Endothelial cell of umbilical vein (primary cell): ENCODE results near the gene MMP27. TPM values are rescaled to one million over a fixed set of nuclear protein-coding genes. Genes with fewer than 3 reads are reported as not detected.
"Not testable (repeated sequence)": the region's sequence is repeated elsewhere in the genome, so short reads cannot be mapped to it uniquely, and the experiment has no call there.

Source experiments
- BruUV-seq: library from RNA; stranded (reverse); fragments of 400-500 nt; replicated peaks from 2 replicates; lab custom pipeline; 2021; lab: Mats Ljungman, UMichigan
- CTCF ChIA-PET: fragments of 300-600, 350-600 bp; sonication (Branson Sonifier 250); formaldehyde crosslinking; loops from one replicate; lab custom pipeline; 2021; ENCODE audit warnings: antibody characterized with exemption, inconsistent platforms; lab: Charles Lee
- POLR2A ChIA-PET: fragments of 300-600, 350-600 bp; sonication (Branson Sonifier 250); formaldehyde crosslinking; loops from one replicate; lab custom pipeline; 2021; ENCODE audit warnings: antibody characterized with exemption, inconsistent platforms; lab: Charles Lee
- DNase-seq: peaks from one replicate; pipeline ENCODE4 v3.0.0-alpha.2; 2011; ENCODE audit warnings: low read depth, low spot score
- FAIRE-seq: peaks from 2 replicates; lab custom pipeline; 2011; peaks lifted over from hg19 to GRCh38; lab: Jason Lieb, UNC
- H2AFZ ChIP-seq: 2 replicates; pipeline ENCODE4 v1.6.0; 2012; ENCODE audit warnings: low read depth, low read length, control low read depth, inconsistent platforms
- H3K27ac ChIP-seq: 2 replicates; pipeline ENCODE4 v1.5.1; 2011; ENCODE audit warnings: low read depth, mild to moderate bottlenecking, control low read depth, low read length, moderate library complexity; ENCODE audit not compliant: insufficient read depth
- H3K27me3 ChIP-seq, 2 experiments: 2 replicates each; pipeline versions ENCODE4 v1.6.0 to v1.6.1; 2011; ENCODE audit warnings: low read length in 2 of 2, mixed read lengths in 1 of 2; ENCODE audit not compliant: control insufficient read depth in 2 of 2, insufficient read depth in 2 of 2
- H3K36me3 ChIP-seq, 2 experiments: 2 replicates in 1 of 2; 3 replicates in 1 of 2; pipeline ENCODE4 v1.5.1; 2011; ENCODE audit warnings: low read length in 2 of 2, mild to moderate bottlenecking in 1 of 2, moderate library complexity in 1 of 2; ENCODE audit not compliant: control insufficient read depth in 2 of 2, insufficient read depth in 2 of 2; ENCODE audit errors: extremely low read depth in 1 of 2
- H3K4me1 ChIP-seq: 3 replicates; pipeline ENCODE4 v1.5.1; 2011; ENCODE audit warnings: mild to moderate bottlenecking, low read length; ENCODE audit not compliant: control insufficient read depth, insufficient read depth; ENCODE audit errors: extremely low read depth
- H3K4me2 ChIP-seq: 2 replicates; pipeline ENCODE4 v1.6.1; 2011; ENCODE audit warnings: low read length, control low read depth, mixed read lengths; ENCODE audit not compliant: insufficient read depth
- H3K4me3 ChIP-seq, 3 experiments: fragments of 200-600 bp in 1 of 3; sonication (generic), shearing (Covaris generic) in 1 of 3; replicated peaks in 1 of 3; 2 replicates each; pipeline ENCODE4 v1.5.1; 2011 to 2016; ENCODE audit warnings: control low read depth in 3 of 3, low read length in 3 of 3, mild to moderate bottlenecking in 2 of 3, inconsistent platforms in 1 of 3, low read depth in 1 of 3, moderate library complexity in 1 of 3; ENCODE audit not compliant: insufficient read depth in 1 of 3
- H3K79me2 ChIP-seq: 2 replicates; pipeline ENCODE4 v1.6.0; 2012; ENCODE audit warnings: low read length, inconsistent platforms; ENCODE audit not compliant: control insufficient read depth, insufficient read depth
- H3K9ac ChIP-seq: replicated peaks from 2 replicates; pipeline ENCODE3; 2011; ENCODE audit warnings: low read length, control low read depth; ENCODE audit not compliant: insufficient read depth; ENCODE audit errors: extremely low read depth
- H3K9me1 ChIP-seq: replicated peaks from 3 replicates; pipeline ENCODE4 v1.6.0; 2011; ENCODE audit warnings: mild to moderate bottlenecking, low read length; ENCODE audit not compliant: control insufficient read depth, insufficient read depth; ENCODE audit errors: extremely low read depth
- H3K9me3 ChIP-seq: replicated peaks from 2 replicates; pipeline ENCODE4 v1.5.1; 2012; ENCODE audit warnings: low read length, inconsistent platforms; ENCODE audit not compliant: control insufficient read depth, insufficient read depth
- H4K20me1 ChIP-seq: replicated peaks from 2 replicates; pipeline ENCODE3; 2011; ENCODE audit warnings: mild to moderate bottlenecking, low read length; ENCODE audit not compliant: control insufficient read depth, insufficient read depth; ENCODE audit errors: extremely low read depth
- FOS ChIP-seq: IDR thresholded peaks from 2 replicates; pipeline ENCODE4 v1.6.1; 2011; ENCODE audit warnings: mild to moderate bottlenecking, low read length, moderate library complexity, borderline replicate concordance; ENCODE audit not compliant: insufficient read depth
- GATA2 ChIP-seq: IDR thresholded peaks from 2 replicates; pipeline ENCODE4 v1.7.0; 2011; ENCODE audit warnings: low read depth, mild to moderate bottlenecking, moderate library complexity, mixed read lengths, low read length; ENCODE audit not compliant: insufficient read length, insufficient read depth
- MAX ChIP-seq: IDR thresholded peaks from 2 replicates; pipeline ENCODE4 v1.6.1; 2011; ENCODE audit not compliant: insufficient read depth, insufficient read length
- MYC ChIP-seq: IDR thresholded peaks from one replicate; pipeline ENCODE4 v1.6.1; 2011; ENCODE audit warnings: mild to moderate bottlenecking, low read depth, low read length
- dilution Hi-C: fragments of 300-500 bp; cut with MboI; formaldehyde crosslinking; loops from one replicate; pipeline ENCODE4 v1.15.0; 2019; ENCODE audit warnings: low sequenced_read_pairs; ENCODE audit not compliant: extremely low pct_ligation_motif_present
- intact Hi-C: fragments of 100-400 bp; cut with micrococcal nuclease; formaldehyde crosslinking; loops from one replicate; pipeline ENCODE4 v1.10.0; 2022
- polyA plus RNA-seq, 4 experiments: library from polyadenylated mRNA; depleted of rRNA in 3 of 4; stranded (reverse) in 3 of 4; unstranded in 1 of 4; fragments of >200 nt; gene quantifications; 2 replicates each; pipeline versions ENCODE4 v1.2.1 to v1.2.3, GENCODE V29; 2011 to 2012; ENCODE audit warnings: missing spikeins in 1 of 4
- total RNA-seq: library from RNA; stranded (reverse); gene quantifications from 2 replicates; pipeline ENCODE4 v1.2.3, GENCODE V29; 2021
- TF ChIP-seq, protein P1 (sequence below), 2 donors: IDR thresholded peaks; 1 replicate in 1 of 2; 2 replicates in 1 of 2; pipeline ENCODE4 v1.5.1; 2011; ENCODE audit warnings: low read length in 2 of 2, mild to moderate bottlenecking in 2 of 2, moderate library complexity in 2 of 2, control low read depth in 1 of 2, inconsistent platforms in 1 of 2, low read depth in 1 of 2; ENCODE audit not compliant: insufficient read depth in 1 of 2; ENCODE audit errors: extremely low read depth in 1 of 2

MMP27 gene
- total and polyA plus RNA-seq, 2 donors (not counting 3 experiments of a cell fraction or from before 2014, with no cell fraction given), result not detected

DNA sequence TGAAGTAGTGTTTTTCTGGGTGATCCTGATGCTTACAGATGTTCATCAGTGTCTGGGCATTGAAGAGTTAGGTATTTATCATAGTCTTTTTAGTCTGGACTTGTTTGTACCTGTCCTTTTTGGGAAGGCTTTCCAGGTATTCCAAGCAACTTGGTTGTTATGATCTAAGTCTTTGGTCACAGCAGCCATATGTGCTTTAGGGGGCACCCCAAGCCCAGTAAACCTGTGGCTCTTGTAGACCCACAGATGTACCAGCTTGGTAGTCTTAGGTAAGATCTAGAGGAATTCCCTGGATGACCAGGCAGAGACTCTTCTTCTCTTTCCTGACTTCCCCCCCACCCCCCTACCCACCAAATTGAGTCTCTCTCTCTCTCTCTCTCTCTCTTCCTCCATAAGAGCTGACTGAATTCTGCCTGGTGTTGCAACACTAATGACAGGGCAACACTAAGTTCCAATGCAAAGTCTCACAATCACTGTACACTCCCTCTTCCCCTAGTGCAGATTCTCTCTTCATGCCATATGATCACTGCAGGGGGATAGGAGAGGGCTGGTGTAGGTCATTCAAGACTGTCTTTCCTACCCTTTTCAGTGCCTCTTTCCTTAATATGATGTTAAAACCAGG, 43.6 kb upstream of the MMP27 start:
- CTCF ChIA-PET, result interaction anchor here (1.0 to 1.7 kb wide), 3 partner anchors 13 to 192 kb away, joined by 3 to 4 read pairs (median 3); no protein-coding TSS in a partner anchor
- FAIRE-seq (no peak), DNase-seq (no peak)
- Histone ChIP-seq H3K4me1 (no peaks in the 10 kb centered on the region), H3K4me3 (no peak overlapping the region), H3K27me3 (peaks cover 19 to 25% of the 10 kb centered on the region in 2 experiments), H3K9ac (no peak overlapping the region), H3K9me1 (no peaks in the 10 kb centered on the region), H3K4me2 (no peak overlapping the region), H4K20me1 (no peaks in the 10 kb centered on the region), H3K79me2 (no peaks in the 10 kb centered on the region), H3K9me3 (no peaks in the 10 kb centered on the region), H3K36me3 (no peaks in the 10 kb centered on the region), H2AFZ (no peak overlapping the region), H3K27ac (no peak overlapping the region)
- POLR2A ChIA-PET, result no interaction called here
- dilution Hi-C loops, result no loop called here
- intact Hi-C loops, result no loop called here
- BruUV-seq, result no TSS peak
- TF ChIP-seq GATA2 (no peak), FOS (no peak), MAX (no peak), MYC (no peak)
- TF ChIP-seq, protein P1, sequence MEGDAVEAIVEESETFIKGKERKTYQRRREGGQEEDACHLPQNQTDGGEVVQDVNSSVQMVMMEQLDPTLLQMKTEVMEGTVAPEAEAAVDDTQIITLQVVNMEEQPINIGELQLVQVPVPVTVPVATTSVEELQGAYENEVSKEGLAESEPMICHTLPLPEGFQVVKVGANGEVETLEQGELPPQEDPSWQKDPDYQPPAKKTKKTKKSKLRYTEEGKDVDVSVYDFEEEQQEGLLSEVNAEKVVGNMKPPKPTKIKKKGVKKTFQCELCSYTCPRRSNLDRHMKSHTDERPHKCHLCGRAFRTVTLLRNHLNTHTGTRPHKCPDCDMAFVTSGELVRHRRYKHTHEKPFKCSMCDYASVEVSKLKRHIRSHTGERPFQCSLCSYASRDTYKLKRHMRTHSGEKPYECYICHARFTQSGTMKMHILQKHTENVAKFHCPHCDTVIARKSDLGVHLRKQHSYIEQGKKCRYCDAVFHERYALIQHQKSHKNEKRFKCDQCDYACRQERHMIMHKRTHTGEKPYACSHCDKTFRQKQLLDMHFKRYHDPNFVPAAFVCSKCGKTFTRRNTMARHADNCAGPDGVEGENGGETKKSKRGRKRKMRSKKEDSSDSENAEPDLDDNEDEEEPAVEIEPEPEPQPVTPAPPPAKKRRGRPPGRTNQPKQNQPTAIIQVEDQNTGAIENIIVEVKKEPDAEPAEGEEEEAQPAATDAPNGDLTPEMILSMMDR (IDR thresholded peaks at IDR 0.05; ENCODE audit: extremely low read depth in 1 of 2, insufficient read depth in 1 of 2, low read depth in 1 of 2, low read length in 2 of 2), result no peak

DNA sequence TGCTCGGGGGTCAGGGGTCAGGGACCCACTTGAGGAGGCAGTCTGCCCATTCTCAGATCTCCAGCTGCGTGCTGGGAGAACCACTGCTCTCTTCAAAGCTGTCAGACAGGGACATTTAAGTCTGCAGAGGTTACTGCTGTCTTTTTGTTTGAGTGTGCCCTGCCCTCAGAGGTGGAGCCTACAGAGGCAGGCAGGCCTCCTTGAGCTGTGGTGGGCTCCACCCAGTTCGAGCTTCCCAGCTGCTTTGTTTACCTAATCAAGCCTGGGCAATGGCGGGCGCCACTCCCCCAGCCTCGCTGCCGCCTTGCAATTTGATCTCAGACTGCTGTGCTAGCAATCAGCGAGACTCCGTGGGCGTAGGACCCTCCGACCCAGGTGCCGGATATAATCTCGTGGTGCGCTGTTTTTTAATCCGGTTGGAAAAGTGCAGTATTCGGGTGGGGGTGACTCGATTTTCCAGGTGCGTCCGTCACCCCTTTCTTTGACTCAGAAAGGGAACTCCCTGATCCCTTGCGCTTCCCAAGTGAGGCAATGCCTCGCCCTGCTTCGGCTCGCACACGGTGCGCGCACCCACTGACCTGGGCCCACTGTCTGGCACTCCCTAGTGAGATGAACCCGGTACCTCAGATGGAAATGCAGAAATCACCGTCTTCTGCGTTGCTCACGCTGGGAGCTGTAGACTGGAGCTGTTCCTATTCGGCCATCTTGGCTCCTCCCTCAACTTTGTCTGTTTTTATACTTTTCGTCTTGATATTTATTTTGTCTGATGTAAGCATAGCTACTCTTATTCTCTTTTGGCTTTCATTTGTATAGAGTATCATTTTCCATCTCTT, 41.4 kb upstream of the MMP27 start:
- dilution Hi-C loops, H3K4me2 ChIP-seq, H3K79me2 ChIP-seq, DNase-seq, POLR2A ChIA-PET, H3K4me3 ChIP-seq, H2AFZ ChIP-seq, H3K9me3 ChIP-seq, H3K4me1 ChIP-seq, H3K9me1 ChIP-seq, H3K9ac ChIP-seq, H3K36me3 ChIP-seq, H3K27ac ChIP-seq, H4K20me1 ChIP-seq, FAIRE-seq, intact Hi-C loops, BruUV-seq: not testable (repeated sequence)
- CTCF ChIA-PET, result interaction anchor here (1.7 kb wide), 1 partner anchor 10 kb away, joined by 3 read pairs; no protein-coding TSS in a partner anchor
- peaks cover 11 to 17% of the 10 kb centered on the region in 2 experiments for H3K27me3 ChIP-seq
